NCI-H2107 (cell line): ENCODE data around the gene ZNF580.

Source experiments
- DNase-seq: peaks from one replicate; lab custom pipeline; 2025; lab: John Stamatoyannopoulos, UW

ZNF580 gene

DNA sequence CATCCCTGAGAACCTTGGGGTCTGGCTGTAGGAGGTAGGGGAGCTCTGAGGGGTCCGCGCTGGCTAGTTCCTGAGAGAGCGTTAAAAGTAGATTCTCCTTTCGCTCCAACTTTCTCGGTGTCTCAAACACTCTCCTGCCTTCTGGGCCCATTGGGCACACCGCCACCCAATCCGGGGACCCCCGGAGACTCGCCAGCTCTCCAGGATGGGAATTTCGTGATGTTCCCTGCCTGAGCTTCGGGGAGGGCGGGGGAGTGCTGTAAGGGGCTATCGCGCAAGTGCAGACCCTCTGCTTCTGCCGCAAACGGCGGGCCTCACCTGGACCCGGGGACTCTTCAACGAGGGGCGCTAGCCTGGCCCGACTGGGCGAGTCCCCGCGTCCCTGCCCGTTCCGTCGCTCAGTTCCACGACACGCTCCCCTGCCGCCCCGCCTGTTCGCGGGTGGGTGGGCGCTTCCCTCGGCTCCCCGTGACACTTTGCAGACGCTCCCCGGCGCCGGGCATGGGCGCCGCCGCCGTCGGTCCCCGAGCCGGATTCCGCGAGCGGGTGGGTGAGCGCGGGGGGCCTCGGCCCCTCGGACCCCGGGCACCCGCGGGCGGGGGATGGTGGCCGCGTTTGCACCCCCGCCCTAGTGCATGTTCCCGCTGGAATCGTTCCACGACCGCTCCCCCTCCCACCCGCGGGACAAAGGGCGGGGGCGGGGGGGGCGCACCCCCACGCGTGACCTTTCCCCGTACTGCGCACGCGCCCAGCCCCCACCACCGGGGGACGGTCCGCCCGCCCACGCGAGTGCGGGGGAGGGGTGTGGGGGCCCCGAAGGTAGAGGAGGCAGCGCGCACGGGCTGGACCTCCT, 7.2 kb downstream of the ZNF580 start, which contains the start of gene CCDC106:
TSS of gene CCDC106 (plus strand) at position 481 of the 853 bp plus-strand sequence. CDS start 835 bp downstream, outside the sequence.
- DNase-seq = no peak

DNA sequence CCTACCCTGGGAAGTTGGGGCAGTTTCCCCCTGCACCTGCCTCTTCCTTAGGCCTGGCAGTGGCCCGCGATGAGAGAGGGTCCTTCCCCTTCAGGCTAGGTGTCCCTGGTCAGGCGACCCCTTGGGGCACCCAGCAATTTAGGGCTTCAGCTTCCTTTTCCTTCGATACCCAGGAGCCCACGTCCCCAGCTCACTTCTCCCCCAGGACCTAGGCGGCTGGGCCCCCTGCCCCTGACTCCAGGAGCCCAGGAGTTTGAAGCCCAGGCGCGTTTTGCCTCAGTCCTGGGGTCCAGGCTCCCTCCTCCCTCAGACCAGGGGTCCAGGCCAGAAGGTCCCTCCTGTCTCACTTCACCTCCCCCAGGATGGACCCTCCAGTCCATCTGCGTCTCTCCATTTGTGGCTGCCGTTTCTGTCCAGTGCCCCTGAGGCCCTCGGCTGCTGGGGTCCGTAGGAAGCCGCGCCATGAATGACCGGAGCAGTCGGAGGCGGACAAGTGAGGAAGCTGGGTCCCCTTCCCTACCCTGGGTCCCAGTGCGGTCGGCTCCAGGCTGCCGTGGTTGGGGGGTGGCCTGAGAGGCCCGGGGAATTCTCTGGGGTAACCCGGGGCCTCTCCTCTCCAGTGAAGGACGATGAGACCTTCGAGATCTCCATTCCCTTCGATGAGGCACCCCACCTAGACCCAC, 7.9 kb downstream of the ZNF580 start:
- no peak for DNase-seq

DNA sequence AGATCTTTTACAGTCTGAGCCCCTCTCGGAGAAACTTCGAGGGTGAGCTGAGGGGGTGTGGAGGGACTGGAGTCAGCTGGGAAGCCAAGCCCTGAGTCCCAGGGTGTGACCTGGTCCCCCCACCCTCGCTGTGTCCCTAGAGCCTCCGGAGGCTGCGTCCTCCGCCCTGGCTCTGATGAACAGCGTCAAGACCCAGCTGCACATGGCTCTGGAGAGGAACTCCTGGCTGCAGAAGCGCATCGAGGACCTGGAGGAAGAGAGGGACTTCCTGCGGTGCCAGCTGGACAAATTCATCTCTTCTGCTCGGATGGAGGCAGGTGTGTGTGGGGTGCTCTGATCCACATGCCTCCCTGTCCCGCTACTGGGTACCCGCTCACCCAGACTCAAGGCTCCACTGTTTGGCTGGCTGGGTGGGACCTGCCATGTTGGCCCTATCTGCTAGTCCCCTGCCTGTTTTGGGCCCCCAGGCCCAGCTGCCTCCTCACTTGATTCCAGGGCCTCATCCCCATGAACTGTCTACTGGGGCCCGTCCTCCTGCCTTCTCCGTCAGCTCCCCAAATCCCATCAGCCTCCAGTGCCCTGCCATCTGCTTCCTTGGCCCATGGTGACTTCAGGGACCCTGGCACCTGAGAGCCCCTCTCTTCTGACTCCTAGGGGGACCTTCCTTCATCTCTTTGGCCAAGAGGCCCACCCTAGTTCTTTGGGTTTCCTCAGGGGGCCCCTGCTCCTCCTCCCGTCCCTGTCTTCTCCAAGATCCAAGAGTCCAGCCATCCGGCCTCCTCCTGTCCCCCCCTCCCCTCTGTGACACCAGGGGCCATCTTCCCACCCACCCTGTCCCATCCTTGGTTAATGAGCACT, 8.7 kb downstream of the ZNF580 start:
- no peak for DNase-seq

DNA sequence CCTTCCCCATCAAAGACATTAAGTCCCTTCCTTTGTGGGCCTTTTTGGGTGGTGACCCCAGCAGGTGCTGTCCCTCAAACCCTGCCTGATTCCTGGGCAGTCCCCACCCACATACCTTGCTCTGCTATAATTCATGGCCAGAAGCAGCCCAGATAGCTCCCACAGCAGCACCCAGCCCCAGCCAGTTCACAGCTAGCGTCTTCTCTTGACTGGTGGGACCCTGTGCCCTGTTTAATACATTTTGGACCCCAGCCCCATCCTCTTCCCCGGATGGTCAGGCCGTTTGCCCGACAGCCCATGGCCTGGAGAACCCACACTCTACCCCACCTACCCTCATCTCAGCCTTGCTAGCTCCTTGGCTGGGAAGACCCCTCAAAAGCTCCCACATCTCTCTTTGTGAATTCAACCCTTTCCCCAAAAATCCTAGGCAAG, 9.3 kb downstream of the ZNF580 start:
- DNase-seq = no peak

DNA sequence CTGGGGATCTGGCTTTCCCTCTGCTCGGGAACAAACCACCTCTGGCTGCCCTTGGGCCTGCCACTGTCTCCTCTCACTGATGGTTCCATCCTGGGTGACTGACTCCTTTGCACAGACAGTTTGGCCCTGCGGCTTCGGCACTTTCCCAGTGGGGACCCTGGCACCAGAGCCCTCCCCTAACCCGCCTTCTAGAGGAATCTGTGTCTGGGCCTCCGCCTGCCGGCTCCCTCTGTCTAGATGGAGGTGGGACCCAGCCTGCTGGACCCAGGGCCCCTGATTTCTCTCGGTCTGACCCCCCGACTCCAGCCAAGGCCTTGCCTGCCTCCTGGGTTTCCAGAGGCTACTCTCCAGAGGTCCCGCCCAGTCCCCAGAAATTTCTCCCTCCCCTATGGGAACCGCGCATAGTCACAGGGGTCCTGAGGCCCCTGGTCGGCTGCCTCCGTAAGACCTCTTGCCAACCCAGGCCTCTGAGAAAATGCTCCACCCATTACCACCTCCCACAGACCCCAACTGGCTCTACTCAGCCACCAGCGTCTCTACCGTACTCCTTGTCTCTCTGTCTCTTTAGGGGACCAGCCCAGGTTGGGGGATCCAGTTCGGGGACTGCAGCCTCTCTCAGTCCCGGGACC, 9.9 kb downstream of the ZNF580 start:
- no peak for DNase-seq

DNA sequence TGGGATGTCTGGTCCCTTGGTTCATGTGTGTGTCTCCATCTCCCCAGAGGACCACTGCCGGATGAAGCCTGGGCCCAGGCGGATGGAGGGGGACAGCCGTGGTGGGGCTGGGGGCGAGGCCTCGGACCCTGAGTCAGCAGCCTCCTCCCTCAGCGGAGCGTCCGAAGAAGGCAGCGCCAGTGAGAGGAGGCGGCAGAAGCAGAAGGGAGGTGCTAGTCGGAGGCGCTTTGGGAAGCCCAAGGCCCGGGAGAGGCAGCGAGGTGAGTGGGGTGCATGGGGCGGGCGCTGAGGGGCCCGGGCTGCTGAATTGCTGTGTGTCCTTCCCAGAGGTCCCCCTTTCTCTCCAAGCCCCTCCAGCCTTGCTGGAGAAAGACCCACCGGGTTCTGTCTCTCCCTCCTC, 10.4 kb downstream of the ZNF580 start:
- DNase-seq = no peak

DNA sequence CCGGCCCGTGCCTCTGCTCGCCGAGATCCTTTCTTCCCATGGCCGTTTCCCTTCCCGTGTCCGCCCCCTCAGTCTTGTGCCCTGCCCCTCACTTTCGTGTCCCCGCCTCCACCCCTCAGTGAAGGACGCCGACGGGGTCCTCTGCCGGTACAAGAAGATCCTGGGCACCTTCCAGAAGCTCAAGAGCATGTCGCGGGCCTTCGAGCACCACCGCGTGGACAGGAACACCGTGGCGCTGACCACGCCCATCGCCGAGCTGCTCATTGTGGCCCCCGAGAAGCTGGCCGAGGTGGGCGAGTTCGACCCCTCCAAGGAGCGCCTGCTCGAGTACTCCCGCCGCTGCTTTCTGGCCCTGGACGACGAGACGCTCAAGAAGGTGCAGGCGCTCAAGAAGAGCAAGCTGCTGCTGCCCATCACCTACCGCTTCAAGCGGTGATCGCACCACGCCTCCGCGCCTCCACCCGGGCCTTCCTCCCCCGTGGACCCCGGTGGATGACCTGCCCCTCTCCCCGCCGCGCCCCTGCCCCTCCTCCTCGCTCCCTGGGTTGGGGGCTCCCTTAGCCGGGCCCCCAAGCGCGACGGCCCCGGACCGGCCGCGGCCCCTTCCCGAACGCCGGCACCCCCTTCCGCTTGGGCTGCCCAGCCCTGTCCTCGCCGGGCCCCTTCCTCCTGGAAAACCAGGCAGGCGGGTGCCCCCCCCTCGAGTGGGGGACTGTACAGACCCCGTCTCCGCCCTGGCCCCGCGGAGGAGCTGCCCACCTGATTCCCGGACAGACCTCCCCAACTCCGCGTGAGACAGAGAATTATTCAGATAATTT, 11.7 kb downstream of the ZNF580 start:
- DNase-seq = no peak

DNA sequence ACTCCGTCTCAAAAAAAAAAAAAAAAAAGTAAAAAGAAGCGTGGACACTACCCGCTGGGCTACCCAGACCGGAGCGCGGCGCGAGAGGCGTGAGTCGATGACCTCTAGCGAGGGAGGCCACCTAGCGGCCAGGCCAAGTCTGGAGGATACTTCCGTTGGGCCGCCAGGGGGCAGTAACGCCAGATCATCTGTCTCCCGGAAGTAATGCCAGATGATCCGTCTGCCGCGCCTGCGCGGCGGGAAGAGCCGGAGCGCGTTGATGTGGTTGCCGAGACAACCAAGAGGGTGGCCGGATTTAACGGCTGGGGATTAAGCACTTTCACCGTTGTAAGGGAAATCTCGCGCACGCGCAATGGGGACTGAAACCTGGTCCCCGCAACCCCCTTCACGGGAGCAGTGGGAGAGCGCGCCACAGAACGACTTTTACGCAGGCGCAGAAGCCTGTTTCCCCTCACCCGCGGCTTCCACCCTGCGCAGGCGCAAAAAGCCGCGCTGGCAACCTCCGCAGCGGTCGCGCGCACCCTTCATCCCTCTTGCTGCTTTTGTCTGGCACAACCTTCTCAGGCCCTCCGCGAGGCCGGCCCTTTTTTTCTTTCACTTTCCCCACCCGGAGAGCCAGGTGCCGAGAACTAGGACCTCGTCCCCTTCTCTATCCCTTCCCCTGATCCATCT, 13.0 kb downstream of the ZNF580 start:
- peak; percentile 99 for DNase-seq

DNA sequence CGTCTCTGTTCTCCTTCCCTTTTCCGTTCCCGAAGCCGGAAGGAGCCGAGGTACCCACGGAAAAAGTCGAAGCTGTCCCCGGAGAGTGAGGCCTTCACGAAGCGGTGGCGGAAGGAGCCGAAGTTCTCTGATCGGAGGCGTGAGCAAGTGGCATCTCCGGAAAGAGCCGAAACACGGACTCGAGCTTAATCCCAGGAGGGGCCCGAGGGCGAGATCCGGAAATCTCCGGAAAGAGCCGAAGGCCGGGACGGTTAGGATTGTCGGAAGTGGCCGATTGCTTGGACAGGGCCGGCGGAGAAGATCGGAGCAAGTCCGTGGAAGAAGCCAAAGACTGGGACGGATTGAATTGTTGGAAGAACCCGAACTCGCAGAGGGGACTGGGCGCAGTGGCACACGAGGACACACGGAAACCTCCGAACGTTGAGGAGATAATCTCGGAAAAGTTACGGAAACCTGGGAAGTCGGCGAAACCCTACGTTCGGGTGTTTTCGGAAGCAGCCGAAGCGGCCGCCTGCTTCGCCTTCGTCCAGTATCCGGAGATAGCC, 13.6 kb downstream of the ZNF580 start:
- peak; percentile 98 for DNase-seq

DNA sequence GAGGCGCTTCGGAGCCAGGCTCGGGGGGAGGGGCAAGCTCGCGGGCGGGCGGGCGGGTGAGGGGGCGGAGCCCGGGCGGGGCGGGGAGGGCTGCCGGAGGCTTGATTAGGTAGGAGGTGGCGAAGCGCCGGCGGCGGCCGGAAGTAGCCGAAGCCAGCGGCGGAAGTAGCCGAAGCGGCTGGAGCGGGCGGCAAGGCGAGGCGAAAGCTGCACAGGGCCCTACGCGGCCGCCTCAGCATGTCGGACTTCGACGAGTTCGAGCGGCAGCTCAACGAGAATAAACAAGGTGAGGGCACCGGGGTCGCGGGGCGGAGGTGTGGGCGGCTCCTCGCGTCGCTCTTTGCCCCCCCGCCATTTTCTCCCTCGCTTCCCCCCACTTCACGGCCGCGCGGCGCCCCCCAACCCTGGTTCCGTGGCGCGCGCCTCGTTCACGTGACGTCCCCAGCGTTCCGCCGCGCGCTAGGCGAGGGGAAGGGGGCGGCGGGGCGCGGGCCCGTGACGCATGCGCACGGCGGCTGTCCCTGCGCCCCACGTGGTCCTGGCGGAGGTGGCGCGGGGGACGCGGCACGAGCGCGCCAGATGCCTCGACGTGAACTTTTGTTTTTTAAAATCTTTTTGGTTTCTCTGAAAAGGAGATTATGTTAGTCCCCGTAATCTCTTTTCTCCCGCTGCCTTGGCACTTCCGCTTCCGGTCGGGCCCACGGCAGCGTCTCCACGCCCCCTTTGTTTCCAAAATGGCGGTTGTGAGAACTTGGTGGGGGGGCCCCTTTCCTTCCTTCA, 14.3 kb downstream of the ZNF580 start, which contains the start of gene U2AF2:
TSS of gene U2AF2 (plus strand) at position 168 of the 780 bp plus-strand sequence. CDS start at position 238, 70 bp downstream.
- DNase-seq = peak; percentile 91

DNA sequence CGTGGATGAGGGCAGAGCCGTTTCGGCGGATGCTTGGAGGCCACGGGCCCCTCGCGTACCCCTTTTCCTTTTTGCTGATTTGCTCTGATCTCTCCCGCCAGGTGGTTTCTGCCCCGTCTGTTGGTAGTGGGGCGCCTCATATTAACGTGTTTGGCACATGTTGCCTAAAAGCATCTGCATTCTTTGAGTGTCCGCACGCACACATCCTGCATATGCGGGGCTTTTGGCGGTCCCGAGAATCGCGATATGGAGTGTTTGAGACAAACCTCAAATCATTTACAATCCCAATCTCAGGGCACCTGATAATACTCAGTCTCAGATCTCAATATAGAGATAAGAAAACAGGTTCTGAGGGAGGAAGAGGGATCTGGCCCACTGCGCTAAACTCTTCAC, 14.8 kb downstream of the ZNF580 start:
- no peak for DNase-seq

DNA sequence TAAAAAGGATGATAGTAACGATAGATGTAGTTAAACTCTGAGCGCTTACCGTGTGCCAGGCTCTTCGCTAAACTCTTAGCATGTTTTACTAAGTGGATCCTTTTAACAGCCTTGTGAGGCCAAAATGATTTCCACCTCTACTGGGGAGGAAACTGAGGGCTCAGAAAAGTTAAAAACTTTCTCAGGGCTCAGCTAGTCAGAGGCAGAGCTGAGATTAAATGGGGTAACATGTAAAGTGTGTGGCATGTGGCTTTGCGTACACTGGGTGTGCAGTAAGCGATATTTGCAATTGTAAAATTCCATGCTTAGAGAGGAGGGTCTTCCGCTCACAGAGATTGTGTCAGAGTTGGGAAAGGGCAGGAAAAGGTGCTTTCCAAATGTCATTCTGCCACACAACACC, 15.8 kb downstream of the ZNF580 start:
- DNase-seq = no peak

DNA sequence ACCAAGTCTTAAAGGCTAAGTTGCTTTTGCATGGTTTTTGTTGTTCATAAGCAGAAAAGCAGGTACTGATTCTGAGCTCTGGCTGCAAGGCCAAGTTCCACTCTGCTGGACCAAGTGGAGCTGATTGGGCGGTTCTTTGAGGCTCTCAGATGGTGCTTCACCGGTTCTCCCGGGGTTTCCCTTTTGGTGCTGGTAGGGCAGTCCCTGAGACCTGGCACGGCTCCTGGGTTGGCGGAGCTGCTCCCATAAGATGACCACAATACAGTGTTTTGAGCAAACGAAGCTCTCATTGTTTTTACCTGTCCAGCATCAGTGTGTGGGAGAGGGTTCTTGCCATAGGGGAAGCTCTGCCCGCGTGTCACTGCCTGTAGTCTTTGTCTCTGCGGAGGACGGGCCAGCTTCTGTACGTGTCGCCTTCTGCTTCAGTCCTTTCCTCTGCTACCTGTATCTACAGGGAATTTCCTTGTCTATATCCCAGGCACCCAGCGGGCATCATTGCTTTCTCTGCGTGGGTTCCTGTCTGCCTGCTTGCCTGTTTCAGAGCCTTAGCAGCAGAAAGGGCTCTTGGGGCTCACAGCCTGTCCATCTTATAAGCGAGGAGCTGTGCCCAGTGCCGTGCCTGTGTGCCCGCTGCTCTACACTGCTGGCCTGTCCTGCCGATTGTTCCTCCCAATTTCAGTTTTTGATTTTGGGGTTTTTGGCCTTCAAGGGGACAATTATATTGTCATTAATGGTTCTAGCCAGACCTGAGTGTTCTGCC, 16.4 kb downstream of the ZNF580 start:
- no peak for DNase-seq

DNA sequence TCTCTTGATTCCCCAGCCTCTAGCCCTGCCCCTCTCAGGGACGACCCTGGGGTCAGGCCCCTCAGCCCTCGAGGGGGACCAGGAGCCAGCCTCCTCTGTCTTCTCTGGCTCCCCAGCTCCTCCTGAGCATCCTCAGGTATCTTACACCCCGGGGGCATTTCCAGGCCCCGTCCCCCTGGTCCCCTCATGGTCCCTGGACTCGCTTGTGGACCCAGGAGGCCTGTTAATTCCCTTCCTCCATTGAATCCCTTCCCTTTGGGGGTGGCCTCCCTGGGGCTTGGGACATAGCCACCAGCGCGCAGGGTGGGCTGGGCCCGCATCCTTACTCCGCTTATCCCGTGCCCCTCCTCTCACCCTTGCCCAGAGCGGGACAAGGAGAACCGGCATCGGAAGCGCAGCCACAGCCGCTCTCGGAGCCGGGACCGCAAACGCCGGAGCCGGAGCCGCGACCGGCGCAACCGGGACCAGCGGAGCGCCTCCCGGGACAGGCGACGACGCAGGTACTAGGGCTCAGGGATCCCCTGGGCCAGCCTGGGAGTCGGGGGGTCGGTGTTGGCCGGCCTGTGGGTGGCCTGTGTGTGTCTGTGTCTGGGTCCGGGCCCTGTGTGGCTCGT, 18.2 kb downstream of the ZNF580 start:
- no peak for DNase-seq

DNA sequence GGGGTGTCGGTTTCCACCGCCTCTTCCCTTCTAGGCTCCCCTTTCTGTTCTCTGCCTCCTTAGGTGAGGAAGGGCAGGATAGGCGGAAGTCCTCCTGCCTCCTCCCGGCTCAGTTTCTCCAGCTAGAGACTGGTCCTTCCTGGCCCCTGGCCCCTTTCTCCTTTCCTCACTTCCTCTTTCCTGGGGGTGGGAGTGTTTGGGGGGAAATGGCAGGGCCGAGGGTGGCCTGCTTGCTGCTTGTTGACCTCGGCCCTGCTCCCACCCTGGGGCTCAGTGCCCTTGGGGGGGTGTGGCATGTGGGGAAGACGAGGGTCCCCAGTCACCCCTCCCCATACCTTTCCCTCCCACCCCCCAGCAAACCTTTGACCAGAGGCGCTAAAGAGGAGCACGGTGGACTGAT, 19.0 kb downstream of the ZNF580 start:
- DNase-seq = no peak

DNA sequence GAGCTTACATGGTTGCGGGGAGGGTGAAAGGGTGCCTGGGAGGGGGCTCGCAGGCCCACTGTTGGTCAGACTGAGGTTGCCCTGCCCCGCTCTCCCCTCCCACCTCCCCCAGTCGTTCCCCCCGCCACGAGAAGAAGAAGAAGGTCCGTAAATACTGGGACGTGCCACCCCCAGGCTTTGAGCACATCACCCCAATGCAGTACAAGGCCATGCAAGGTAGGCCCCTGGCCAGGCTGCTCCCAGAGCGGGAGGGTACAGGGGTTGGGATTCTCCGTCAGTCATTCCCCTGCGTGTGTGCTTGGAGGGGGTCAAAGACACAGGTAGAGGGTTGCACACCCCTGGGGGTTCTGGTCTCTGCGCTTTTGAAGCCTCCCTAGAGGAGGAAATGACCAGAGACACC, 19.6 kb downstream of the ZNF580 start:
- no peak for DNase-seq

DNA sequence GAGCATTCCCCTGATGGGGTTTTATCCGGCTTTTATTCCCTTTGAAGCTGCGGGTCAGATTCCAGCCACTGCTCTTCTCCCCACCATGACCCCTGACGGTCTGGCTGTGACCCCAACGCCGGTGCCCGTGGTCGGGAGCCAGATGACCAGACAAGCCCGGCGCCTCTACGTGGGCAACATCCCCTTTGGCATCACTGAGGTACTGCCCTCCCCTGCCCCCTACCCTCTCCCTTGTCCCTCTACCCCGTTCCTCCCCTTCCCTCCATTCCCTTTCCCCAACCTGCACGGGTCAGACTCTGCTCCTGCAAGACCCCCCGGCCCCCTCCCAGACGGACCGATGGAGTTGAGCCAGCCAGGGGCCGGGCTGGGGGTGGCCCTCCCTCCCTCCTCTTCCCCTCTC, 20.2 kb downstream of the ZNF580 start:
- no peak for DNase-seq

DNA sequence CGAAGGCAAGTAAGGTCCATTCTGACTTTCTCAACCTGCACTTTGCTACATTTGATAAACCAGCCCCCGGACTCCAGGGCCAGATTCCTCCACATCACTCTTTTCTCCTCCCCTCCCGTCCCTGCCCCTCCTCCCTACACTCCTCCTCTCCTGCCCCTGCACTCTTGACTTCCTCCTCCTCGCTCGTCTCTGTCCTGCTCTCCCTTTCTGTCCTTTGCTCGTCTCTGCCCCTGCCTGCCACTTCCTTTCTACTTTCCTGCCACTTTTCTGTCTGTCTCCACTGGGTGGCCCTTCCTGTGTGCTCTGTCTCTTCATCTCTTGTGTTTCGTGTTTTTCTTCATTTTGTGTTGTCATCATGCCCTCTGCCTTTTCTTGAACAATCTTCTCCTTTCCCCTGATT, 21.0 kb downstream of the ZNF580 start:
- DNase-seq = no peak
